ENCODE results near the gene TNFAIP1. TPM values are rescaled to one million over a fixed set of nuclear protein-coding genes. Genes with fewer than 3 reads are reported as not detected.
A peak's percentile ranks its signal among the peaks of the same experiment; 100 is the strongest.

Gene TNFAIP1
- total RNA-seq, 1 donor = 31.8 TPM

GRCh38 chr17:28327031-28327607 is 8.4 kb upstream of the TNFAIP1 start:
- H2AFZ ChIP-seq (ENCODE audit: low read length) = no peak overlapping the region
- TF ChIP-seq, protein P1, sequence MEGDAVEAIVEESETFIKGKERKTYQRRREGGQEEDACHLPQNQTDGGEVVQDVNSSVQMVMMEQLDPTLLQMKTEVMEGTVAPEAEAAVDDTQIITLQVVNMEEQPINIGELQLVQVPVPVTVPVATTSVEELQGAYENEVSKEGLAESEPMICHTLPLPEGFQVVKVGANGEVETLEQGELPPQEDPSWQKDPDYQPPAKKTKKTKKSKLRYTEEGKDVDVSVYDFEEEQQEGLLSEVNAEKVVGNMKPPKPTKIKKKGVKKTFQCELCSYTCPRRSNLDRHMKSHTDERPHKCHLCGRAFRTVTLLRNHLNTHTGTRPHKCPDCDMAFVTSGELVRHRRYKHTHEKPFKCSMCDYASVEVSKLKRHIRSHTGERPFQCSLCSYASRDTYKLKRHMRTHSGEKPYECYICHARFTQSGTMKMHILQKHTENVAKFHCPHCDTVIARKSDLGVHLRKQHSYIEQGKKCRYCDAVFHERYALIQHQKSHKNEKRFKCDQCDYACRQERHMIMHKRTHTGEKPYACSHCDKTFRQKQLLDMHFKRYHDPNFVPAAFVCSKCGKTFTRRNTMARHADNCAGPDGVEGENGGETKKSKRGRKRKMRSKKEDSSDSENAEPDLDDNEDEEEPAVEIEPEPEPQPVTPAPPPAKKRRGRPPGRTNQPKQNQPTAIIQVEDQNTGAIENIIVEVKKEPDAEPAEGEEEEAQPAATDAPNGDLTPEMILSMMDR (IDR thresholded peaks at IDR 0.05; ENCODE audit: extremely low read depth, low read depth, low read length) = no peak
- DNase-seq (ENCODE audit: insufficient read length, low spot score, missing footprints) = no peak
- no peak overlapping the region for H3K4me3 ChIP-seq (ENCODE audit: insufficient read depth, low read length)
- peaks cover 10% of the 10 kb centered on the region for H4K20me1 ChIP-seq (ENCODE audit: insufficient read depth, low read length)
- H3K9me3 ChIP-seq (ENCODE audit: low read depth, low read length) = no peaks in the 10 kb centered on the region
- H3K79me2 ChIP-seq (ENCODE audit: insufficient read depth, low read length) = peaks cover 21% of the 10 kb centered on the region
- H3K4me1 ChIP-seq (ENCODE audit: insufficient read depth, low read length) = no peaks in the 10 kb centered on the region
- peak overlapping the region; percentile 34 for H3K27ac ChIP-seq (ENCODE audit: low read depth, low read length)
- no peak overlapping the region for H3K4me2 ChIP-seq (ENCODE audit: insufficient read depth, low read length)
- no peaks in the 10 kb centered on the region for H3K27me3 ChIP-seq (ENCODE audit: insufficient read depth, low read length)
- H3K36me3 ChIP-seq (ENCODE audit: insufficient read depth, low read length) = peaks cover 44% of the 10 kb centered on the region

GRCh38 chr17:28327709-28328108 is 7.9 kb upstream of the TNFAIP1 start:
- Histone ChIP-seq H4K20me1 (ENCODE audit: insufficient read depth, low read length) (peaks cover 10% of the 10 kb centered on the region), H3K36me3 (ENCODE audit: insufficient read depth, low read length) (peaks cover 46% of the 10 kb centered on the region), H3K79me2 (ENCODE audit: insufficient read depth, low read length) (peaks cover 27% of the 10 kb centered on the region), H3K9me3 (ENCODE audit: low read depth, low read length) (no peaks in the 10 kb centered on the region), H3K4me1 (ENCODE audit: insufficient read depth, low read length) (no peaks in the 10 kb centered on the region), H3K4me2 (ENCODE audit: insufficient read depth, low read length) (no peak overlapping the region), H3K4me3 (ENCODE audit: insufficient read depth, low read length) (no peak overlapping the region), H3K27me3 (ENCODE audit: insufficient read depth, low read length) (no peaks in the 10 kb centered on the region), H3K27ac (ENCODE audit: low read depth, low read length) (no peak overlapping the region), H2AFZ (ENCODE audit: low read length) (no peak overlapping the region)
- TF ChIP-seq, protein P1 (IDR thresholded peaks at IDR 0.05; ENCODE audit: extremely low read depth, low read depth, low read length) = peak; percentile 26
- DNase-seq (ENCODE audit: insufficient read length, low spot score, missing footprints) = no peak

GRCh38 chr17:28328325-28328724 is 7.2 kb upstream of the TNFAIP1 start:
- Histone ChIP-seq H3K36me3 (ENCODE audit: insufficient read depth, low read length) (peaks cover 46% of the 10 kb centered on the region), H2AFZ (ENCODE audit: low read length) (no peak overlapping the region), H3K4me2 (ENCODE audit: insufficient read depth, low read length) (no peak overlapping the region), H3K9me3 (ENCODE audit: low read depth, low read length) (no peaks in the 10 kb centered on the region), H3K27me3 (ENCODE audit: insufficient read depth, low read length) (no peaks in the 10 kb centered on the region), H3K4me1 (ENCODE audit: insufficient read depth, low read length) (peaks cover 3% of the 10 kb centered on the region), H4K20me1 (ENCODE audit: insufficient read depth, low read length) (peaks cover 14% of the 10 kb centered on the region), H3K27ac (ENCODE audit: low read depth, low read length) (no peak overlapping the region), H3K79me2 (ENCODE audit: insufficient read depth, low read length) (peaks cover 33% of the 10 kb centered on the region), H3K4me3 (ENCODE audit: insufficient read depth, low read length) (no peak overlapping the region)
- TF ChIP-seq, protein P1 (IDR thresholded peaks at IDR 0.05; ENCODE audit: extremely low read depth, low read depth, low read length) = no peak
- no peak for DNase-seq (ENCODE audit: insufficient read length, low spot score, missing footprints)

DNA sequence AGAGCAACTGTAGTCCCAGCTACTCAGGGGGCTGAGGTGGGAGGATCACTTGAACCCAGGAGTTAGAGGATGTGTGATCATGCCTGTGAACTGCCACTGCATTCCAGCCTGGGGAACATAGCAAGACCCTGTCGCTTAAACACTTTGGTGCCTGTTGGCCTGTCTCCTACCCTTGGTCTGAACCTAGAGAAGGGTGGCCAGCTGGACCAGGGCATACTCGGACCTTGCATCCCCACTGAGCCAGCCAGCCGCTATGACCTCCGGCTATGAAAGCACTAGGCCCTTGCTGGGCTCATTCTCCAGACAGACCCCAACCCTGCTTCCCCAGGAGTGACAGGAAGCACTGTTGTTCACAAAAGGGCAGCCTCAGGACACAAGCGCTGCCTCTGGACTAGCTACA is 4.9 kb upstream of the TNFAIP1 start:
- Histone ChIP-seq H3K4me3 (ENCODE audit: insufficient read depth, low read length) (no peak overlapping the region), H2AFZ (ENCODE audit: low read length) (no peak overlapping the region), H3K4me1 (ENCODE audit: insufficient read depth, low read length) (peaks cover 18% of the 10 kb centered on the region), H3K9me3 (ENCODE audit: low read depth, low read length) (no peaks in the 10 kb centered on the region), H3K4me2 (ENCODE audit: insufficient read depth, low read length) (no peak overlapping the region), H3K79me2 (ENCODE audit: insufficient read depth, low read length) (peaks cover 49% of the 10 kb centered on the region), H3K27me3 (ENCODE audit: insufficient read depth, low read length) (no peaks in the 10 kb centered on the region), H4K20me1 (ENCODE audit: insufficient read depth, low read length) (peaks cover 28% of the 10 kb centered on the region), H3K27ac (ENCODE audit: low read depth, low read length) (no peak overlapping the region), H3K36me3 (ENCODE audit: insufficient read depth, low read length) (peaks cover 46% of the 10 kb centered on the region)
- TF ChIP-seq, protein P1 (IDR thresholded peaks at IDR 0.05; ENCODE audit: extremely low read depth, low read depth, low read length) = no peak
- no peak for DNase-seq (ENCODE audit: insufficient read length, low spot score, missing footprints)
